Panc1 (cell line): ENCODE measurements around the gene RARA. TPM values are rescaled to one million over a fixed set of nuclear protein-coding genes. Genes with fewer than 3 reads are reported as not detected.
A peak's percentile ranks its signal among the peaks of the same experiment; 100 is the strongest.

Experiments
- ATAC-seq: fragments of 200-7000 bp; cut with Tn5 transposase; 2 replicates; pipeline ENCODE4 v1.9.1; 2020; ENCODE audit warnings: mild to moderate bottlenecking, moderate library complexity
- BruUV-seq: library from RNA; stranded (reverse); fragments of 400-500 nt; replicated peaks from 2 replicates; lab custom pipeline; 2021; lab: Mats Ljungman, UMichigan
- CTCF ChIA-PET: fragments of 300-600 bp; sonication (Branson Sonifier 250); formaldehyde crosslinking; loops from one replicate; lab custom pipeline; 2022; ENCODE audit warnings: antibody characterized with exemption; lab: Charles Lee
- POLR2A ChIA-PET: fragments of 300-600 bp; sonication (Branson Sonifier 250); formaldehyde crosslinking; loops from one replicate; lab custom pipeline; 2022; ENCODE audit warnings: antibody characterized with exemption; lab: Charles Lee
- DNase-seq: peaks from one replicate; pipeline ENCODE4 v3.0.0-alpha.2; 2010; ENCODE audit warnings: low read depth, low spot score
- H3K27ac ChIP-seq: 2 replicates; pipeline ENCODE4 v1.5.1; 2011; ENCODE audit warnings: mild to moderate bottlenecking, low read length, inconsistent platforms
- H3K27me3 ChIP-seq: fragments of 200-500 bp; sonication (Bioruptor generic); 2 replicates; pipeline ENCODE4 v1.6.0; 2014; ENCODE audit warnings: low read length, inconsistent platforms; ENCODE audit not compliant: control insufficient read depth, insufficient read depth
- H3K36me3 ChIP-seq: fragments of 200-500 bp; sonication (Bioruptor generic); 2 replicates; pipeline ENCODE4 v1.5.1; 2014; ENCODE audit warnings: inconsistent platforms, mild to moderate bottlenecking, low read length, moderate library complexity; ENCODE audit not compliant: control insufficient read depth, insufficient read depth
- H3K4me1 ChIP-seq: 2 replicates; pipeline ENCODE4 v1.5.1; 2011; ENCODE audit warnings: inconsistent platforms, mild to moderate bottlenecking, low read length, moderate library complexity; ENCODE audit not compliant: control insufficient read depth, insufficient read depth
- H3K4me3 ChIP-seq, 2 experiments: 2 replicates each; pipeline ENCODE4 v1.5.1; 2011 to 2012; ENCODE audit warnings: low read depth in 2 of 2, low read length in 2 of 2, mild to moderate bottlenecking in 2 of 2, inconsistent platforms in 1 of 2, moderate library complexity in 1 of 2
- H3K9me3 ChIP-seq: fragments of 200-500 bp; sonication (Bioruptor generic); 2 replicates; pipeline ENCODE4 v1.5.1; 2014; ENCODE audit warnings: low read depth, mild to moderate bottlenecking, inconsistent platforms, low read length, moderate library complexity; ENCODE audit not compliant: control insufficient read depth, insufficient read depth
- POLR2AphosphoS5 ChIP-seq: IDR thresholded peaks from 2 replicates; pipeline ENCODE4 v1.6.1; 2012; ENCODE audit warnings: mild to moderate bottlenecking, low read depth, low read length, moderate library complexity
- SIN3A ChIP-seq: IDR thresholded peaks from 2 replicates; pipeline ENCODE4 v1.6.1; 2012; ENCODE audit warnings: low read depth, mild to moderate bottlenecking, low read length, moderate library complexity, borderline replicate concordance; ENCODE audit not compliant: insufficient read depth
- TCF7L2 ChIP-seq: IDR thresholded peaks from 2 replicates; pipeline ENCODE4 v1.6.1; 2011; ENCODE audit warnings: mild to moderate bottlenecking, low read depth, low read length, inconsistent platforms
- in situ Hi-C: cut with HindIII; loops from 2 replicates; pipeline ENCODE4 v1.10.0; 2016; ENCODE audit warnings: low sequenced_read_pairs, low pct_unique_long_range_greater_than_20kb
- intact Hi-C: fragments of 100-400 bp; cut with micrococcal nuclease; formaldehyde crosslinking; loops from one replicate; pipeline ENCODE4 v1.10.0; 2022; ENCODE audit not compliant: unreplicated experiment
- total RNA-seq: library from RNA; stranded (reverse); gene quantifications from one replicate; pipeline ENCODE4 v1.2.1, GENCODE V29; 2021; ENCODE audit not compliant: unreplicated experiment
- TF ChIP-seq, protein P1 (sequence below): fragments of 450-650 bp; IDR thresholded peaks from 2 replicates; pipeline ENCODE4 v1.5.1; 2017; ENCODE audit warnings: mild to moderate bottlenecking
- TF ChIP-seq, protein P2 (sequence below), 2 experiments: IDR thresholded peaks; 2 replicates each; pipeline ENCODE4 v1.6.1; 2011 to 2012; ENCODE audit warnings: low read depth in 2 of 2, control low read depth in 1 of 2, low read length in 1 of 2, mild to moderate bottlenecking in 1 of 2, moderate library complexity in 1 of 2; ENCODE audit not compliant: insufficient read depth in 1 of 2

RARA gene
- total RNA-seq, 1 experiment from 2014 or later, result 55.6 TPM

DNA sequence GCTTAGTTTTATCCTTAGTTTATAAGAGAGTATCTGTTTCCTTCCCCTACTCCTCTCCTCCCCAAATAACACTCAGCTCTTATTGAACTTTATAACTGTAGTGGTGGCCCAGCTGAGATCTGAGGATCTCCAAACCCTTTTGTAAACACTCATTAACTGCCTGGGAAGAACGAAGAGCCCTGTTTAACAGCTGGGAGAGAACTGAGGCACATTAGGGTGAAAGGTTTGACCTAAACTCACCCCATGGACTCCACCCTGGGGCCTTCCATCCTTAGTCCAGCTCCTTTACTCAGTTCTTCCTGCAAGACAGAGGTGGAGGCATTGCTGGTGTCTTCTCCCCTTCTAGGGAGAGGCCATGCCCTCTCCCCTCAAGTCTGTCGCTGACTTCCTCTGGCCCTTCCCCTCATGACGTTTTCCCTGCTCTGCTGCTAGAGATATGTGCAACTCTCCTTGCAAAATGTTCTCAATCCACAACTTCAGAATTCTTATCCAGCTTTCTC, 1.2 kb upstream of the RARA start:
- no peak for DNase-seq
- ChIA-PET POLR2A (interaction anchor here (0.5 to 0.9 kb wide), 4 partner anchors 8 to 246 kb away, joined by 3 to 5 read pairs (median 4); no protein-coding TSS in a partner anchor), CTCF (interaction anchor here (0.6 to 6.9 kb wide), 6 partner anchors 9 to 1217 kb away, joined by 3 to 81 read pairs (median 4); no protein-coding TSS in a partner anchor)
- intact Hi-C loops (loop anchor here (10.0 kb wide), 1 partner anchor 107 kb away; the partner anchor contains the start of gene TOP2A), in situ Hi-C loops (no loop called here)
- peak overlapping the region; percentile 95 for H3K27ac ChIP-seq
- no peak for ATAC-seq
- H3K4me1 ChIP-seq, result peaks cover 88% of the 10 kb centered on the region
- TF ChIP-seq TCF7L2 (peak; percentile 39; the same call in 1 of the 2 replicates), POLR2AphosphoS5 (no peak; the same call in none of the 2 replicates), SIN3A (no peak)
- TF ChIP-seq, protein P1, sequence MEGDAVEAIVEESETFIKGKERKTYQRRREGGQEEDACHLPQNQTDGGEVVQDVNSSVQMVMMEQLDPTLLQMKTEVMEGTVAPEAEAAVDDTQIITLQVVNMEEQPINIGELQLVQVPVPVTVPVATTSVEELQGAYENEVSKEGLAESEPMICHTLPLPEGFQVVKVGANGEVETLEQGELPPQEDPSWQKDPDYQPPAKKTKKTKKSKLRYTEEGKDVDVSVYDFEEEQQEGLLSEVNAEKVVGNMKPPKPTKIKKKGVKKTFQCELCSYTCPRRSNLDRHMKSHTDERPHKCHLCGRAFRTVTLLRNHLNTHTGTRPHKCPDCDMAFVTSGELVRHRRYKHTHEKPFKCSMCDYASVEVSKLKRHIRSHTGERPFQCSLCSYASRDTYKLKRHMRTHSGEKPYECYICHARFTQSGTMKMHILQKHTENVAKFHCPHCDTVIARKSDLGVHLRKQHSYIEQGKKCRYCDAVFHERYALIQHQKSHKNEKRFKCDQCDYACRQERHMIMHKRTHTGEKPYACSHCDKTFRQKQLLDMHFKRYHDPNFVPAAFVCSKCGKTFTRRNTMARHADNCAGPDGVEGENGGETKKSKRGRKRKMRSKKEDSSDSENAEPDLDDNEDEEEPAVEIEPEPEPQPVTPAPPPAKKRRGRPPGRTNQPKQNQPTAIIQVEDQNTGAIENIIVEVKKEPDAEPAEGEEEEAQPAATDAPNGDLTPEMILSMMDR, result no peak
- TF ChIP-seq, protein P2, sequence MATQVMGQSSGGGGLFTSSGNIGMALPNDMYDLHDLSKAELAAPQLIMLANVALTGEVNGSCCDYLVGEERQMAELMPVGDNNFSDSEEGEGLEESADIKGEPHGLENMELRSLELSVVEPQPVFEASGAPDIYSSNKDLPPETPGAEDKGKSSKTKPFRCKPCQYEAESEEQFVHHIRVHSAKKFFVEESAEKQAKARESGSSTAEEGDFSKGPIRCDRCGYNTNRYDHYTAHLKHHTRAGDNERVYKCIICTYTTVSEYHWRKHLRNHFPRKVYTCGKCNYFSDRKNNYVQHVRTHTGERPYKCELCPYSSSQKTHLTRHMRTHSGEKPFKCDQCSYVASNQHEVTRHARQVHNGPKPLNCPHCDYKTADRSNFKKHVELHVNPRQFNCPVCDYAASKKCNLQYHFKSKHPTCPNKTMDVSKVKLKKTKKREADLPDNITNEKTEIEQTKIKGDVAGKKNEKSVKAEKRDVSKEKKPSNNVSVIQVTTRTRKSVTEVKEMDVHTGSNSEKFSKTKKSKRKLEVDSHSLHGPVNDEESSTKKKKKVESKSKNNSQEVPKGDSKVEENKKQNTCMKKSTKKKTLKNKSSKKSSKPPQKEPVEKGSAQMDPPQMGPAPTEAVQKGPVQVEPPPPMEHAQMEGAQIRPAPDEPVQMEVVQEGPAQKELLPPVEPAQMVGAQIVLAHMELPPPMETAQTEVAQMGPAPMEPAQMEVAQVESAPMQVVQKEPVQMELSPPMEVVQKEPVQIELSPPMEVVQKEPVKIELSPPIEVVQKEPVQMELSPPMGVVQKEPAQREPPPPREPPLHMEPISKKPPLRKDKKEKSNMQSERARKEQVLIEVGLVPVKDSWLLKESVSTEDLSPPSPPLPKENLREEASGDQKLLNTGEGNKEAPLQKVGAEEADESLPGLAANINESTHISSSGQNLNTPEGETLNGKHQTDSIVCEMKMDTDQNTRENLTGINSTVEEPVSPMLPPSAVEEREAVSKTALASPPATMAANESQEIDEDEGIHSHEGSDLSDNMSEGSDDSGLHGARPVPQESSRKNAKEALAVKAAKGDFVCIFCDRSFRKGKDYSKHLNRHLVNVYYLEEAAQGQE (IDR thresholded peaks at IDR 0.05; ENCODE audit: insufficient read depth in 1 of 2, low read depth in 2 of 2, low read length in 1 of 2), result no peak
- H3K27me3 ChIP-seq, result no peaks in the 10 kb centered on the region
- no TSS peak for BruUV-seq
- H3K4me3 ChIP-seq, result no peak overlapping the region
- H3K9me3 ChIP-seq, result no peaks in the 10 kb centered on the region
- H3K36me3 ChIP-seq, result no peaks in the 10 kb centered on the region

DNA sequence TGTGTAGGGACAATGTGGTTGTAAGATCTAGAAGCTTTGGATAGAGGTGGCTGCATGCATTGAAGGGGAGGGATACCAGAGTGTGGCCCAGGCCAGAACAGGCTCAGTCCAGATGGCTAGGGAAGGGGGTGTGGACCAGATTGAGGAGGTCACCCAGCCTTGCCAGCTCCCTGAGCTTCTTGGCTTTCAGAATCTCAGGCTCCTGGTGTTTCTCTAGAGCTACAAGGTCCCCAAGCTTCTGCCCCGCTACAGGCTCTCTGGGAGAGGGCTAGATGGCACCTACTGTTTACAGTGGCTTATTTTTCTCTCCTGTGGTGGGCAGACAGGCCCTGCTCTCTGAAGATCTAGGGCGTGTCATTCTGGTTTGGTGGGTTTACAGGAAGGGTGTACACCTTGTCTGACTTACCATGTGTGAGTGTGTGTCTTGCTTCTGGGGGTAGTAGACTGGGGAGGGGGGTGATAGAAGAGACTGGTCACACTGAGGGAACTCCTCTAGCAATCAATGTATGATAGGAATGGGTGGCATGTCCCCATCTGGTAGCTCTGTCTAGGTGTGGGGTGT, 1.1 kb downstream of the RARA start:
- ChIA-PET POLR2A (no interaction called here), CTCF (interaction anchor here (0.9 to 1.3 kb wide), 2 partner anchors 12 to 45 kb away, joined by 3 read pairs; no protein-coding TSS in a partner anchor)
- no peak for TF ChIP-seq SIN3A
- TF ChIP-seq POLR2AphosphoS5, result no peak
- TF ChIP-seq TCF7L2, result no peak
- TF ChIP-seq, protein P1, result no peak
- TF ChIP-seq, protein P2 (IDR thresholded peaks at IDR 0.05; ENCODE audit: insufficient read depth in 1 of 2, low read depth in 2 of 2, low read length in 1 of 2), result no peak
- intact Hi-C loops (loop anchor here (10.0 kb wide), 1 partner anchor 105 kb away; the partner anchor contains the start of gene TOP2A), in situ Hi-C loops (no loop called here)
- peak overlapping the region; percentile 70 to 81 for H3K4me3 ChIP-seq
- no TSS peak for BruUV-seq
- ATAC-seq (no peak), DNase-seq (no peak)
- H3K9me3 ChIP-seq, result no peaks in the 10 kb centered on the region
- H3K36me3 ChIP-seq, result no peaks in the 10 kb centered on the region
- H3K27ac ChIP-seq, result peak overlapping the region; percentile 95
- H3K4me1 ChIP-seq, result peaks cover 90% of the 10 kb centered on the region
- H3K27me3 ChIP-seq, result no peaks in the 10 kb centered on the region
